ENCODE results near the gene DARS2.

GRCh38 chr1:173886746-173887611, 62.5 kb downstream of the DARS2 start:
- TF ChIP-seq CTCF (IDR thresholded peaks at IDR 0.05) (no peak), POLR2A (IDR thresholded peaks at IDR 0.05) (no peak)
